SJCRH30 (cell line): ENCODE measurements around the gene NCF4. TPM values are rescaled to one million over a fixed set of nuclear protein-coding genes. Genes with fewer than 3 reads are reported as not detected.

Experiments used
- DNase-seq, 2 experiments: peaks; one replicate each; pipeline ENCODE4 v3.0.0-alpha.2; 2015 to 2020
- H3K27ac ChIP-seq: fragments of 250-450 bp; sonication (Bioruptor Pico); 2 replicates; pipeline ENCODE4 v1.5.1; 2020; ENCODE audit warnings: mild to moderate bottlenecking, moderate library complexity
- H3K27me3 ChIP-seq: fragments of 250-450 bp; sonication (Bioruptor Pico); 2 replicates; pipeline ENCODE4 v1.5.1; 2020; ENCODE audit warnings: mild to moderate bottlenecking, moderate library complexity
- H3K36me3 ChIP-seq: fragments of 250-450 bp; sonication (Bioruptor Pico); 2 replicates; pipeline ENCODE4 v1.5.1; 2020; ENCODE audit warnings: mild to moderate bottlenecking, moderate library complexity
- H3K4me1 ChIP-seq: fragments of 250-450 bp; sonication (Bioruptor Pico); 2 replicates; pipeline ENCODE4 v1.5.1; 2020; ENCODE audit warnings: mild to moderate bottlenecking, moderate library complexity
- H3K4me3 ChIP-seq: fragments of 250-450 bp; sonication (Bioruptor Pico); 2 replicates; pipeline ENCODE4 v1.5.1; 2020; ENCODE audit warnings: mild to moderate bottlenecking, moderate library complexity
- H3K9me3 ChIP-seq: fragments of 250-450 bp; sonication (Bioruptor Pico); replicated peaks from 2 replicates; pipeline ENCODE4 v1.5.1; 2020; ENCODE audit warnings: mild to moderate bottlenecking, moderate library complexity
- total RNA-seq: library from RNA; depleted of rRNA; stranded (reverse); fragments of >200 nt; shearing (Covaris generic); gene quantifications from 2 replicates; pipeline ENCODE4 v1.2.3, GENCODE V29; 2014

The NCF4 gene
- total RNA-seq, 1 experiment from 2014 or later = not detected

- H3K4me3 ChIP-seq = no peak overlapping the region
Measured at GRCh38 chr22:36886016-36886415, 25.2 kb downstream of the NCF4 start.

GRCh38 chr22:36887162-36887561 is 26.4 kb downstream of the NCF4 start:
- DNase-seq = no peak
- Histone ChIP-seq H3K27ac (no peak overlapping the region), H3K4me3 (no peak overlapping the region)

More at GRCh38 chr22:36886016-36886415, 25.2 kb downstream of the NCF4 start:
- H3K27me3 ChIP-seq = peaks cover 4% of the 10 kb centered on the region; the same call in 1 of the 2 replicates
- H3K9me3 ChIP-seq = no peaks in the 10 kb centered on the region
- H3K27ac ChIP-seq = no peak overlapping the region
- no peak for DNase-seq
- H3K4me1 ChIP-seq = no peaks in the 10 kb centered on the region
- no peaks in the 10 kb centered on the region for H3K36me3 ChIP-seq

GRCh38 chr22:36891646-36892045 is 30.8 kb downstream of the NCF4 start:
- no peaks in the 10 kb centered on the region for H3K9me3 ChIP-seq
- no peaks in the 10 kb centered on the region for H3K36me3 ChIP-seq
- no peak overlapping the region for H3K27ac ChIP-seq
- DNase-seq = no peak
- no peak overlapping the region for H3K4me3 ChIP-seq
- H3K27me3 ChIP-seq = peaks cover 4% of the 10 kb centered on the region; the same call in 1 of the 2 replicates
- H3K4me1 ChIP-seq = no peaks in the 10 kb centered on the region

More at GRCh38 chr22:36887162-36887561, 26.4 kb downstream of the NCF4 start:
- no peaks in the 10 kb centered on the region for H3K36me3 ChIP-seq
- no peaks in the 10 kb centered on the region for H3K9me3 ChIP-seq
- no peaks in the 10 kb centered on the region for H3K4me1 ChIP-seq
- peaks cover 4% of the 10 kb centered on the region; the same call in 1 of the 2 replicates for H3K27me3 ChIP-seq

- H3K4me1 ChIP-seq = no peaks in the 10 kb centered on the region
- H3K4me3 ChIP-seq = no peak overlapping the region
- H3K27me3 ChIP-seq = peaks cover 3% of the 10 kb centered on the region; the same call in 1 of the 2 replicates
- H3K36me3 ChIP-seq = no peaks in the 10 kb centered on the region
- DNase-seq = no peak
- no peaks in the 10 kb centered on the region for H3K9me3 ChIP-seq
- H3K27ac ChIP-seq = no peak overlapping the region
Measured at GRCh38 chr22:36892292-36892691, 31.5 kb downstream of the NCF4 start.

- no peak overlapping the region for H3K27ac ChIP-seq
- no peak for DNase-seq
- H3K4me1 ChIP-seq = no peaks in the 10 kb centered on the region
Measured at GRCh38 chr22:36893262-36893661, 32.5 kb downstream of the NCF4 start.

GRCh38 chr22:36894266-36894665 is 33.5 kb downstream of the NCF4 start:
- Histone ChIP-seq H3K27ac (no peak overlapping the region), H3K36me3 (no peaks in the 10 kb centered on the region), H3K27me3 (no peaks in the 10 kb centered on the region), H3K4me1 (no peaks in the 10 kb centered on the region), H3K4me3 (no peak overlapping the region), H3K9me3 (no peaks in the 10 kb centered on the region)
- no peak for DNase-seq

More at GRCh38 chr22:36893262-36893661, 32.5 kb downstream of the NCF4 start:
- no peaks in the 10 kb centered on the region for H3K36me3 ChIP-seq
- no peaks in the 10 kb centered on the region for H3K27me3 ChIP-seq
- no peaks in the 10 kb centered on the region for H3K9me3 ChIP-seq
- H3K4me3 ChIP-seq = no peak overlapping the region

GRCh38 chr22:36897611-36898010 is 36.8 kb downstream of the NCF4 start:
- Histone ChIP-seq H3K36me3 (no peaks in the 10 kb centered on the region), H3K9me3 (no peaks in the 10 kb centered on the region), H3K27me3 (no peaks in the 10 kb centered on the region), H3K27ac (no peak overlapping the region), H3K4me3 (no peak overlapping the region), H3K4me1 (no peaks in the 10 kb centered on the region)
- no peak for DNase-seq

- H3K27ac ChIP-seq = no peak overlapping the region
- H3K4me1 ChIP-seq = no peaks in the 10 kb centered on the region
- H3K9me3 ChIP-seq = no peaks in the 10 kb centered on the region
- H3K4me3 ChIP-seq = no peak overlapping the region
- no peaks in the 10 kb centered on the region for H3K27me3 ChIP-seq
- no peak for DNase-seq
- no peaks in the 10 kb centered on the region for H3K36me3 ChIP-seq
Measured at GRCh38 chr22:36898690-36899089, 37.9 kb downstream of the NCF4 start.

- no peak overlapping the region for H3K4me3 ChIP-seq
- H3K27ac ChIP-seq = no peak overlapping the region
- H3K9me3 ChIP-seq = no peaks in the 10 kb centered on the region
- H3K4me1 ChIP-seq = no peaks in the 10 kb centered on the region
- no peaks in the 10 kb centered on the region for H3K36me3 ChIP-seq
- no peaks in the 10 kb centered on the region for H3K27me3 ChIP-seq
- no peak for DNase-seq
Measured at GRCh38 chr22:36899498-36899897, 38.7 kb downstream of the NCF4 start.

- no peak for DNase-seq
- Histone ChIP-seq H3K9me3 (no peaks in the 10 kb centered on the region), H3K27me3 (no peaks in the 10 kb centered on the region), H3K4me1 (no peaks in the 10 kb centered on the region), H3K36me3 (no peaks in the 10 kb centered on the region), H3K4me3 (no peak overlapping the region), H3K27ac (no peak overlapping the region)
Measured at GRCh38 chr22:36900225-36900624, 39.4 kb downstream of the NCF4 start.

GRCh38 chr22:36900880-36901279 is 40.1 kb downstream of the NCF4 start:
- no peak for DNase-seq

GRCh38 chr22:36901411-36902142 is 40.8 kb downstream of the NCF4 start:
- DNase-seq = no peak
- Histone ChIP-seq H3K36me3 (no peaks in the 10 kb centered on the region), H3K4me3 (no peak overlapping the region), H3K4me1 (no peaks in the 10 kb centered on the region), H3K27ac (no peak overlapping the region), H3K27me3 (no peaks in the 10 kb centered on the region), H3K9me3 (no peaks in the 10 kb centered on the region)

More at GRCh38 chr22:36900880-36901279, 40.1 kb downstream of the NCF4 start:
- Histone ChIP-seq H3K9me3 (no peaks in the 10 kb centered on the region), H3K4me3 (no peak overlapping the region), H3K27me3 (no peaks in the 10 kb centered on the region), H3K27ac (no peak overlapping the region), H3K36me3 (no peaks in the 10 kb centered on the region), H3K4me1 (no peaks in the 10 kb centered on the region)

GRCh38 chr22:36902143-36902926 is 41.5 kb downstream of the NCF4 start:
- Histone ChIP-seq H3K27me3 (no peaks in the 10 kb centered on the region), H3K4me1 (no peaks in the 10 kb centered on the region), H3K9me3 (no peaks in the 10 kb centered on the region), H3K36me3 (no peaks in the 10 kb centered on the region), H3K4me3 (no peak overlapping the region), H3K27ac (no peak overlapping the region)
- no peak for DNase-seq

- DNase-seq = no peak
- Histone ChIP-seq H3K4me3 (no peak overlapping the region), H3K36me3 (no peaks in the 10 kb centered on the region), H3K4me1 (no peaks in the 10 kb centered on the region), H3K27ac (no peak overlapping the region), H3K9me3 (no peaks in the 10 kb centered on the region), H3K27me3 (no peaks in the 10 kb centered on the region)
Measured at GRCh38 chr22:36904260-36904880, 43.6 kb downstream of the NCF4 start.
